HCT116 (cell line): ENCODE measurements around the gene THOC1. TPM values are rescaled to one million over a fixed set of nuclear protein-coding genes. Genes with fewer than 3 reads are reported as not detected.

Experiments
- ATAC-seq: fragments of 200-7000 bp; cut with Tn5 transposase; 2 replicates; pipeline ENCODE4 v1.9.1; 2020; ENCODE audit warnings: mild to moderate bottlenecking, moderate library complexity
- BruUV-seq: library from RNA; stranded (reverse); fragments of 400-500 nt; replicated peaks from 2 replicates; lab custom pipeline; 2021; lab: Mats Ljungman, UMichigan
- CTCF ChIA-PET: fragments of 300-600 bp; sonication (Branson Sonifier 250); formaldehyde crosslinking; loops from one replicate; lab custom pipeline; 2021; ENCODE audit warnings: antibody characterized with exemption; lab: Charles Lee
- POLR2A ChIA-PET: fragments of 300-600, 350-600 bp; sonication (Branson Sonifier 250); formaldehyde crosslinking; loops from one replicate; lab custom pipeline; 2021; ENCODE audit warnings: antibody characterized with exemption; lab: Charles Lee
- RAD21 ChIA-PET, 2 experiments: fragments of 300-600 bp; sonication (Branson Sonifier 250); formaldehyde crosslinking; loops; one replicate each; lab custom pipeline; 2023; ENCODE audit warnings: low total read pairs in 2 of 2; ENCODE audit not compliant: uncharacterized antibody in 2 of 2, unreplicated experiment in 2 of 2, low non-redundant PET in 1 of 2; lab: Charles Lee
- DNase-seq: peaks from one replicate; pipeline ENCODE4 v3.0.0-alpha.2; 2010; ENCODE audit warnings: low read depth, low spot score
- H2AFZ ChIP-seq: fragments of 200-600 bp; shearing (Covaris generic), sonication (generic); 2 replicates; pipeline ENCODE4 v1.6.1; 2017; ENCODE audit warnings: low read depth, mixed run types, mixed read lengths, antibody characterized with exemption, low read length; ENCODE audit not compliant: poor library complexity, severe bottlenecking
- H3K27ac ChIP-seq: 2 replicates; pipeline ENCODE4 v1.5.1; 2012; ENCODE audit warnings: low read depth, low read length
- H3K27me3 ChIP-seq: fragments of 200-600 bp; sonication (generic); 2 replicates; pipeline ENCODE4 v1.6.1; 2016; ENCODE audit warnings: mixed run types, low read length, mixed read lengths; ENCODE audit not compliant: insufficient read depth
- H3K36me3 ChIP-seq, 2 experiments: fragments of 200-500 bp in 1 of 2; fragments of 200-600 bp in 1 of 2; sonication (Bioruptor generic) in 1 of 2; sonication (generic) in 1 of 2; 2 replicates each; pipeline versions ENCODE4 v1.5.1 to v1.6.1; 2014 to 2016; ENCODE audit warnings: low read length in 2 of 2, inconsistent platforms in 1 of 2, mixed read lengths in 1 of 2, mixed run types in 1 of 2; ENCODE audit not compliant: insufficient read depth in 2 of 2, control insufficient read depth in 1 of 2
- H3K4me1 ChIP-seq, 2 experiments: fragments of 200-600 bp in 1 of 2; sonication (generic) in 1 of 2; 2 replicates each; pipeline versions ENCODE4 v1.5.1 to v1.6.1; 2012 to 2017; ENCODE audit warnings: low read length in 2 of 2, inconsistent platforms in 1 of 2, mild to moderate bottlenecking in 1 of 2, mixed read lengths in 1 of 2, mixed run types in 1 of 2, moderate library complexity in 1 of 2; ENCODE audit not compliant: insufficient read depth in 2 of 2, control insufficient read depth in 1 of 2
- H3K4me2 ChIP-seq: fragments of 200-600 bp; sonication (generic); 2 replicates; pipeline ENCODE4 v1.6.1; 2017; ENCODE audit warnings: mixed run types, low read length, mixed read lengths
- H3K4me3 ChIP-seq, 2 experiments: fragments of 200-600 bp in 1 of 2; sonication (generic) in 1 of 2; replicated peaks in 1 of 2; 2 replicates each; pipeline ENCODE4 v1.5.1; 2011 to 2016; ENCODE audit warnings: low read length in 2 of 2, control low read depth in 1 of 2, low read depth in 1 of 2, mild to moderate bottlenecking in 1 of 2, mixed read lengths in 1 of 2, mixed run types in 1 of 2
- H3K79me2 ChIP-seq: fragments of 200-600 bp; sonication (generic); 2 replicates; pipeline ENCODE4 v1.6.1; 2017; ENCODE audit warnings: mild to moderate bottlenecking, mixed run types, low read length, moderate library complexity, mixed read lengths; ENCODE audit not compliant: insufficient read depth
- H3K9ac ChIP-seq: fragments of 200-600 bp; sonication (generic); 2 replicates; pipeline ENCODE4 v1.6.1; 2016; ENCODE audit warnings: low read length, mixed read lengths
- H3K9me2 ChIP-seq: fragments of 200-600 bp; sonication (generic), shearing (Covaris generic); 2 replicates; pipeline ENCODE4 v1.6.1; 2017; ENCODE audit warnings: mixed run types, mild to moderate bottlenecking, moderate library complexity; ENCODE audit not compliant: insufficient read depth
- H3K9me3 ChIP-seq, 2 experiments: fragments of 200-500 bp in 1 of 2; fragments of 200-600 bp in 1 of 2; sonication (Bioruptor generic) in 1 of 2; sonication (generic) in 1 of 2; 2 replicates each; pipeline ENCODE4 v1.6.1; 2014 to 2017; ENCODE audit warnings: low read length in 2 of 2, mixed read lengths in 2 of 2, inconsistent platforms in 1 of 2, low read depth in 1 of 2, mild to moderate bottlenecking in 1 of 2, mixed run types in 1 of 2, moderate library complexity in 1 of 2; ENCODE audit not compliant: control insufficient read depth in 1 of 2, insufficient read depth in 1 of 2
- H4K20me1 ChIP-seq: fragments of 200-600 bp; sonication (generic), shearing (Covaris generic); 2 replicates; pipeline ENCODE4 v1.6.1; 2017; ENCODE audit warnings: mixed run types, mild to moderate bottlenecking, moderate library complexity; ENCODE audit not compliant: insufficient read depth
- CEBPB ChIP-seq: IDR thresholded peaks from 2 replicates; pipeline ENCODE4 v1.6.1; 2012; ENCODE audit warnings: low read depth
- POLR2A ChIP-seq: IDR thresholded peaks from 2 replicates; pipeline ENCODE4 v1.7.0; 2011; ENCODE audit warnings: borderline replicate concordance; ENCODE audit not compliant: insufficient read depth, insufficient read length; ENCODE audit errors: extremely low read depth
- POLR2AphosphoS5 ChIP-seq: IDR thresholded peaks from 2 replicates; pipeline ENCODE4 v1.6.1; 2011; ENCODE audit warnings: mild to moderate bottlenecking, low read depth, low read length, moderate library complexity
- RAD21 ChIP-seq: IDR thresholded peaks from 2 replicates; pipeline ENCODE4 v1.6.1; 2012; ENCODE audit warnings: low read depth, mild to moderate bottlenecking
- ZNF274 ChIP-seq: fragments of 200-500 bp; sonication (Bioruptor generic); IDR thresholded peaks from 2 replicates; pipeline ENCODE4 v1.6.1; 2014; ENCODE audit warnings: mild to moderate bottlenecking, low read depth, low read length, inconsistent platforms
- intact Hi-C: fragments of 100-400 bp; cut with micrococcal nuclease; formaldehyde crosslinking; loops from 2 replicates; pipeline ENCODE4 v1.10.0; 2022
- total RNA-seq: library from RNA; stranded (reverse); gene quantifications from one replicate; pipeline ENCODE4 v1.2.1, GENCODE V29; 2021; ENCODE audit not compliant: unreplicated experiment
- TF ChIP-seq, protein P1 (sequence below), 3 experiments: fragments of 200-600 bp in 1 of 3; sonication (generic) in 1 of 3; IDR thresholded peaks in 2 of 3; conservative IDR thresholded peaks in 1 of 3; 2 replicates each; pipeline ENCODE4 v1.5.1; 2012 to 2017; ENCODE audit warnings: low read depth in 2 of 3, low read length in 2 of 3, antibody characterized with exemption in 1 of 3, borderline replicate concordance in 1 of 3, control low read depth in 1 of 3, mild to moderate bottlenecking in 1 of 3, mixed read lengths in 1 of 3, mixed run types in 1 of 3, moderate library complexity in 1 of 3; ENCODE audit not compliant: insufficient read depth in 1 of 3
- TF ChIP-seq, protein P2 (sequence below): IDR thresholded peaks from 2 replicates; pipeline ENCODE4 v1.6.1; 2012; ENCODE audit warnings: low read depth
- TF ChIP-seq, protein P3 (sequence below): IDR thresholded peaks from 2 replicates; pipeline ENCODE4 v1.6.1; 2011; ENCODE audit warnings: mild to moderate bottlenecking, low read length, moderate library complexity; ENCODE audit not compliant: insufficient replicate concordance; ENCODE audit errors: extremely low read depth
- TF ChIP-seq, protein P4 (sequence below): IDR thresholded peaks from 2 replicates; pipeline ENCODE4 v1.6.1; 2012

THOC1 gene
- total RNA-seq, 1 experiment from 2014 or later, result 26.0 TPM

DNA sequence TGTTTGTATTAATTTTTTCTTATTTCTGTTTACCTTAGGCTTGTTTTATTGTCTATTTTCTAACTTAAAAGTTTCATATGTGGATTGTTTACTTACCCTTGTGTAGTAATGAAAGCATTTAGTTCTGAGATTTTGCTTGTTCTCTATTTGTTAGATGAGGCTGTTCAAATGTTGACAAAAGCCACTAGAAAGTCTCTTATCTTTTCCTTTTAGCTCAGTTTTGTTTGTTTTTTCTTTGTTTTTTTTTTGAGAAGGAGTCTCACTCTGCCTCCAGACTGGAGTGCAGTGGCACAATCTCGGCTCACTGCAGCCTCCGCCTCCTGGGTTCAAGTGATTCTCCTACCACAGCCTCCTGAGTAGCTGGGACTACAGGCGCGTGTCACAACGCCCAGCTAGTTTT, 78.6 kb downstream of the THOC1 start:
- no peaks in the 10 kb centered on the region for H3K36me3 ChIP-seq
- H3K4me3 ChIP-seq, result no peak overlapping the region
- POLR2A ChIA-PET, result no interaction called here
- DNase-seq (no peak), ATAC-seq (no peak)
- peaks cover 70% of the 10 kb centered on the region for H3K79me2 ChIP-seq
- CTCF ChIA-PET, result no interaction called here
- TF ChIP-seq POLR2AphosphoS5 (no peak), ZNF274 (no peak), RAD21 (no peak), CEBPB (no peak), POLR2A (no peak)
- TF ChIP-seq, protein P1, sequence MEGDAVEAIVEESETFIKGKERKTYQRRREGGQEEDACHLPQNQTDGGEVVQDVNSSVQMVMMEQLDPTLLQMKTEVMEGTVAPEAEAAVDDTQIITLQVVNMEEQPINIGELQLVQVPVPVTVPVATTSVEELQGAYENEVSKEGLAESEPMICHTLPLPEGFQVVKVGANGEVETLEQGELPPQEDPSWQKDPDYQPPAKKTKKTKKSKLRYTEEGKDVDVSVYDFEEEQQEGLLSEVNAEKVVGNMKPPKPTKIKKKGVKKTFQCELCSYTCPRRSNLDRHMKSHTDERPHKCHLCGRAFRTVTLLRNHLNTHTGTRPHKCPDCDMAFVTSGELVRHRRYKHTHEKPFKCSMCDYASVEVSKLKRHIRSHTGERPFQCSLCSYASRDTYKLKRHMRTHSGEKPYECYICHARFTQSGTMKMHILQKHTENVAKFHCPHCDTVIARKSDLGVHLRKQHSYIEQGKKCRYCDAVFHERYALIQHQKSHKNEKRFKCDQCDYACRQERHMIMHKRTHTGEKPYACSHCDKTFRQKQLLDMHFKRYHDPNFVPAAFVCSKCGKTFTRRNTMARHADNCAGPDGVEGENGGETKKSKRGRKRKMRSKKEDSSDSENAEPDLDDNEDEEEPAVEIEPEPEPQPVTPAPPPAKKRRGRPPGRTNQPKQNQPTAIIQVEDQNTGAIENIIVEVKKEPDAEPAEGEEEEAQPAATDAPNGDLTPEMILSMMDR (IDR thresholded peaks at IDR 0.05 in 2 of 3, conservative IDR thresholded peaks at IDR 0.05 in 1 of 3; ENCODE audit: borderline replicate concordance in 1 of 3, insufficient read depth in 1 of 3, low read depth in 2 of 3, low read length in 2 of 3), result no peak
- TF ChIP-seq, protein P2, sequence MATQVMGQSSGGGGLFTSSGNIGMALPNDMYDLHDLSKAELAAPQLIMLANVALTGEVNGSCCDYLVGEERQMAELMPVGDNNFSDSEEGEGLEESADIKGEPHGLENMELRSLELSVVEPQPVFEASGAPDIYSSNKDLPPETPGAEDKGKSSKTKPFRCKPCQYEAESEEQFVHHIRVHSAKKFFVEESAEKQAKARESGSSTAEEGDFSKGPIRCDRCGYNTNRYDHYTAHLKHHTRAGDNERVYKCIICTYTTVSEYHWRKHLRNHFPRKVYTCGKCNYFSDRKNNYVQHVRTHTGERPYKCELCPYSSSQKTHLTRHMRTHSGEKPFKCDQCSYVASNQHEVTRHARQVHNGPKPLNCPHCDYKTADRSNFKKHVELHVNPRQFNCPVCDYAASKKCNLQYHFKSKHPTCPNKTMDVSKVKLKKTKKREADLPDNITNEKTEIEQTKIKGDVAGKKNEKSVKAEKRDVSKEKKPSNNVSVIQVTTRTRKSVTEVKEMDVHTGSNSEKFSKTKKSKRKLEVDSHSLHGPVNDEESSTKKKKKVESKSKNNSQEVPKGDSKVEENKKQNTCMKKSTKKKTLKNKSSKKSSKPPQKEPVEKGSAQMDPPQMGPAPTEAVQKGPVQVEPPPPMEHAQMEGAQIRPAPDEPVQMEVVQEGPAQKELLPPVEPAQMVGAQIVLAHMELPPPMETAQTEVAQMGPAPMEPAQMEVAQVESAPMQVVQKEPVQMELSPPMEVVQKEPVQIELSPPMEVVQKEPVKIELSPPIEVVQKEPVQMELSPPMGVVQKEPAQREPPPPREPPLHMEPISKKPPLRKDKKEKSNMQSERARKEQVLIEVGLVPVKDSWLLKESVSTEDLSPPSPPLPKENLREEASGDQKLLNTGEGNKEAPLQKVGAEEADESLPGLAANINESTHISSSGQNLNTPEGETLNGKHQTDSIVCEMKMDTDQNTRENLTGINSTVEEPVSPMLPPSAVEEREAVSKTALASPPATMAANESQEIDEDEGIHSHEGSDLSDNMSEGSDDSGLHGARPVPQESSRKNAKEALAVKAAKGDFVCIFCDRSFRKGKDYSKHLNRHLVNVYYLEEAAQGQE, result no peak
- TF ChIP-seq, protein P3, sequence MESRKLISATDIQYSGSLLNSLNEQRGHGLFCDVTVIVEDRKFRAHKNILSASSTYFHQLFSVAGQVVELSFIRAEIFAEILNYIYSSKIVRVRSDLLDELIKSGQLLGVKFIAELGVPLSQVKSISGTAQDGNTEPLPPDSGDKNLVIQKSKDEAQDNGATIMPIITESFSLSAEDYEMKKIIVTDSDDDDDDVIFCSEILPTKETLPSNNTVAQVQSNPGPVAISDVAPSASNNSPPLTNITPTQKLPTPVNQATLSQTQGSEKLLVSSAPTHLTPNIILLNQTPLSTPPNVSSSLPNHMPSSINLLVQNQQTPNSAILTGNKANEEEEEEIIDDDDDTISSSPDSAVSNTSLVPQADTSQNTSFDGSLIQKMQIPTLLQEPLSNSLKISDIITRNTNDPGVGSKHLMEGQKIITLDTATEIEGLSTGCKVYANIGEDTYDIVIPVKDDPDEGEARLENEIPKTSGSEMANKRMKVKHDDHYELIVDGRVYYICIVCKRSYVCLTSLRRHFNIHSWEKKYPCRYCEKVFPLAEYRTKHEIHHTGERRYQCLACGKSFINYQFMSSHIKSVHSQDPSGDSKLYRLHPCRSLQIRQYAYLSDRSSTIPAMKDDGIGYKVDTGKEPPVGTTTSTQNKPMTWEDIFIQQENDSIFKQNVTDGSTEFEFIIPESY, result no peak
- TF ChIP-seq, protein P4, sequence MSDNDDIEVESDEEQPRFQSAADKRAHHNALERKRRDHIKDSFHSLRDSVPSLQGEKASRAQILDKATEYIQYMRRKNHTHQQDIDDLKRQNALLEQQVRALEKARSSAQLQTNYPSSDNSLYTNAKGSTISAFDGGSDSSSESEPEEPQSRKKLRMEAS, result no peak
- H3K4me2 ChIP-seq, result no peak overlapping the region
- H3K9me2 ChIP-seq, result no peaks in the 10 kb centered on the region
- H3K27me3 ChIP-seq, result no peaks in the 10 kb centered on the region
- no peak overlapping the region for H3K27ac ChIP-seq
- intact Hi-C loops, result no loop called here
- 0 out of 2 replicates have a peak, but pooled peaks cover 3% of the 10 kb centered on the region for H4K20me1 ChIP-seq
- H3K9me3 ChIP-seq, result no peaks in the 10 kb centered on the region
- no peak overlapping the region for H2AFZ ChIP-seq
- no peaks in the 10 kb centered on the region for H3K4me1 ChIP-seq
- RAD21 ChIA-PET, result no interaction called here
- no peak overlapping the region for H3K9ac ChIP-seq
- BruUV-seq, result no TSS peak
